Muscle layer of duodenum (tissue), 2 donors: ENCODE data around the gene CST3.
"Not testable (repeated sequence)": the region's sequence is repeated elsewhere in the genome, so short reads cannot be mapped to it uniquely, and the experiment has no call there.

Experiments
- H3K27ac ChIP-seq: one replicate; pipeline ENCODE4 v1.7.0; 2013; ENCODE audit warnings: mild to moderate bottlenecking, low read length
- H3K27me3 ChIP-seq: one replicate; pipeline ENCODE4 v1.7.0; 2013; ENCODE audit warnings: low read depth, mild to moderate bottlenecking, control low read depth, low read length
- H3K36me3 ChIP-seq, 2 donors: one replicate each; pipeline ENCODE4 v1.7.0; 2013; ENCODE audit warnings: low read length in 2 of 2, control low read depth in 1 of 2, mild to moderate bottlenecking in 1 of 2; ENCODE audit not compliant: insufficient read depth in 2 of 2, control insufficient read depth in 1 of 2
- H3K4me1 ChIP-seq, 2 donors: one replicate each; pipeline ENCODE4 v1.7.0; 2013; ENCODE audit warnings: low read length in 2 of 2, mild to moderate bottlenecking in 2 of 2, control low read depth in 1 of 2, moderate library complexity in 1 of 2; ENCODE audit not compliant: insufficient read depth in 2 of 2, control insufficient read depth in 1 of 2
- H3K4me3 ChIP-seq, 2 donors: one replicate each; pipeline ENCODE4 v1.7.0; 2013; ENCODE audit warnings: low read length in 2 of 2, low read depth in 1 of 2, mild to moderate bottlenecking in 1 of 2
- H3K9me3 ChIP-seq, 2 donors: one replicate each; pipeline ENCODE4 v1.7.0; 2013; ENCODE audit warnings: low read length in 2 of 2, control low read depth in 1 of 2, mild to moderate bottlenecking in 1 of 2; ENCODE audit not compliant: control insufficient read depth in 1 of 2
- donor health status: healthy.

Gene CST3

GRCh38 chr20:23640671-23641667, 3.2 kb upstream of the CST3 start:
- no peaks in the 10 kb centered on the region for H3K9me3 ChIP-seq
- H3K4me1 ChIP-seq = peaks cover 6 to 21% of the 10 kb centered on the region in 2 donors
- no peaks in the 10 kb centered on the region for H3K27me3 ChIP-seq
- no peak overlapping the region for H3K4me3 ChIP-seq
- no peak overlapping the region for H3K27ac ChIP-seq
- H3K36me3 ChIP-seq = no peaks in the 10 kb centered on the region

- Histone ChIP-seq H3K36me3 (no peaks in the 10 kb centered on the region), H3K4me1 (peaks cover 10 to 29% of the 10 kb centered on the region in 2 donors), H3K27me3 (no peaks in the 10 kb centered on the region), H3K27ac (no peak overlapping the region), H3K9me3 (no peaks in the 10 kb centered on the region), H3K4me3 (no peak overlapping the region)
Measured at GRCh38 chr20:23640018-23640601, 2.4 kb upstream of the CST3 start.

GRCh38 chr20:23639490-23639958, 1.8 kb upstream of the CST3 start:
- peaks cover 0 to 5% of the 10 kb centered on the region in 2 donors for H3K36me3 ChIP-seq
- H3K9me3 ChIP-seq = no peaks in the 10 kb centered on the region
- H3K27ac ChIP-seq = no peak overlapping the region
- H3K4me1 ChIP-seq = peaks cover 13 to 35% of the 10 kb centered on the region in 2 donors
- H3K4me3 ChIP-seq = no peak overlapping the region
- H3K27me3 ChIP-seq = no peaks in the 10 kb centered on the region

GRCh38 chr20:23638309-23638708, 554 bp upstream of the CST3 start:
- no peak overlapping the region for H3K4me3 ChIP-seq
- no peak overlapping the region for H3K27ac ChIP-seq
- peaks cover 15 to 45% of the 10 kb centered on the region in 2 donors for H3K4me1 ChIP-seq

GRCh38 chr20:23636908-23637281, 860 bp downstream of the CST3 start:
- Histone ChIP-seq H3K4me3 (peak overlapping the region; percentile 69 to 88), H3K27me3 (no peaks in the 10 kb centered on the region), H3K27ac (peak overlapping the region; percentile 20), H3K36me3 (peaks cover 16 to 20% of the 10 kb centered on the region in 2 donors), H3K4me1 (peaks cover 9 to 40% of the 10 kb centered on the region in 2 donors), H3K9me3 (no peaks in the 10 kb centered on the region)

More at GRCh38 chr20:23638309-23638708, 554 bp upstream of the CST3 start:
- Histone ChIP-seq H3K27me3 (no peaks in the 10 kb centered on the region), H3K36me3 (peaks cover 4 to 9% of the 10 kb centered on the region in 2 donors), H3K9me3 (no peaks in the 10 kb centered on the region)

- peaks cover 16 to 21% of the 10 kb centered on the region in 2 donors for H3K36me3 ChIP-seq
- no peaks in the 10 kb centered on the region for H3K9me3 ChIP-seq
- peak overlapping the region; percentile 20 for H3K27ac ChIP-seq
- no peaks in the 10 kb centered on the region for H3K27me3 ChIP-seq
- peaks cover 9 to 36% of the 10 kb centered on the region in 2 donors for H3K4me1 ChIP-seq
- peak overlapping the region; percentile 69 to 88 for H3K4me3 ChIP-seq
Measured at GRCh38 chr20:23636182-23636907, 1.4 kb downstream of the CST3 start.

GRCh38 chr20:23635768-23636090, 2.0 kb downstream of the CST3 start:
- not testable (repeated sequence) for H3K27ac ChIP-seq, H3K27me3 ChIP-seq, H3K9me3 ChIP-seq
- Histone ChIP-seq H3K36me3 (peaks cover 16 to 21% of the 10 kb centered on the region in 2 donors), H3K4me3 (peak overlapping the region; percentile 69 to 88), H3K4me1 (peaks cover 9 to 36% of the 10 kb centered on the region in 2 donors)

GRCh38 chr20:23634985-23635767, 2.6 kb downstream of the CST3 start:
- H3K27ac ChIP-seq = no peak overlapping the region
- H3K4me3 ChIP-seq = peak overlapping the region in 1 of 2 donors; percentile 88
- H3K27me3 ChIP-seq = no peaks in the 10 kb centered on the region
- H3K9me3 ChIP-seq = no peaks in the 10 kb centered on the region
- peaks cover 16 to 21% of the 10 kb centered on the region in 2 donors for H3K36me3 ChIP-seq
- H3K4me1 ChIP-seq = peaks cover 9 to 36% of the 10 kb centered on the region in 2 donors

GRCh38 chr20:23634044-23634801, 3.5 kb downstream of the CST3 start:
- no peak overlapping the region for H3K27ac ChIP-seq
- peaks cover 9 to 36% of the 10 kb centered on the region in 2 donors for H3K4me1 ChIP-seq
- peak overlapping the region in 1 of 2 donors; percentile 88 for H3K4me3 ChIP-seq
- H3K9me3 ChIP-seq = no peaks in the 10 kb centered on the region
- peaks cover 16 to 21% of the 10 kb centered on the region in 2 donors for H3K36me3 ChIP-seq
- H3K27me3 ChIP-seq = no peaks in the 10 kb centered on the region
